Chondrocyte (in vitro differentiated cells): ENCODE data around the gene DST. TPM values are rescaled to one million over a fixed set of nuclear protein-coding genes. Genes with fewer than 3 reads are reported as not detected.
A peak's percentile ranks its signal among the peaks of the same experiment; 100 is the strongest.

Source experiments
- DNase-seq: peaks from one replicate; pipeline ENCODE4 v3.0.0; 2021; ENCODE audit warnings: mixed read lengths, low spot score
- H3K27ac Mint-ChIP-seq: one replicate; pipeline ENCODE4 v1.8.0; 2021; ENCODE audit warnings: mild to moderate bottlenecking, moderate library complexity, mixed read lengths; ENCODE audit not compliant: unreplicated experiment
- H3K27me3 Mint-ChIP-seq: 2 replicates; pipeline ENCODE4 v1.8.0; 2021; ENCODE audit warnings: low read depth, mixed read lengths
- H3K36me3 Mint-ChIP-seq: 2 replicates; pipeline ENCODE4 v1.8.0; 2021; ENCODE audit warnings: low read depth, mixed read lengths
- H3K4me1 Mint-ChIP-seq: 2 replicates; pipeline ENCODE4 v1.8.0; 2021; ENCODE audit warnings: low read depth, mild to moderate bottlenecking, mixed read lengths
- H3K4me3 Mint-ChIP-seq: one replicate; pipeline ENCODE4 v1.8.0; 2021; ENCODE audit warnings: mild to moderate bottlenecking, moderate library complexity, mixed read lengths; ENCODE audit not compliant: unreplicated experiment
- H3K9me3 Mint-ChIP-seq: 2 replicates; pipeline ENCODE4 v1.8.0; 2021; ENCODE audit warnings: low read depth, mixed read lengths
- CTCF ChIP-seq: fragments of 200-600 bp; sonication (generic); IDR thresholded peaks from 2 replicates; pipeline ENCODE4 v1.5.0; 2021; ENCODE audit warnings: antibody characterized with exemption, mild to moderate bottlenecking, moderate library complexity
- total RNA-seq: library from RNA; stranded (reverse); gene quantifications from 3 replicates; pipeline ENCODE4 v1.2.1, GENCODE V29; 2021

DST gene
- total RNA-seq, 1 donor from 2014 or later, result 168 TPM

DNA sequence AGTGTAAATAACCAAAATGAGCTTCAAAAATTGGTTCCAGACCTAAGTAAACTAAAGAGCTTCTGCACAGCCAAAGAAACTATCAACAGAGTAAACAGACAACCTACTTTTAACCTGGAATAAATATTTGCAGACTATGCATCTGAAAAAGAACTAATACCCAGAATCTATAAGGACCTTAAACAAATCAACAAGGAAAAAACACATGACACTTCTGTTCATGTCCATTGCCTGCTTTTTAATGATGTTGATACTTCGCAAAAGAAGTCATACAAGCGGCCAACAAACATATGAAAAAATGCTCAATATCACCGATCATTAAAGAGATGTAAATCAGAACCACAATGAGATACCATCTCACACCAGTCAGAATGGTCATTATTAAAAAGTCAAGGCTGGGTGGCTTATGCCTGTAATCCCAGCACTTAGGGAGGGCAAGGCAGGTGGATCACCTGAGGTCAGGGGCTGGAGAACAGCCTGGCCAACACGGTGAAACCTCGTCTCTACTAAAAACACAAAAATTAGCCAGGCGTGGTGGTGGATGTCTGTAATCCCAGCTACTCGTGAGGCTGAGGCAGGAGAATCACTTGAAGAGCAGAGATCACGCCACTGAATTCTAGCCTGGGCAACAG is 42.5 kb upstream of the DST start:
- TF ChIP-seq CTCF, result no peak
- Mint-ChIP-seq H3K27ac (peak overlapping the region; percentile 87), H3K36me3 (no peaks in the 10 kb centered on the region), H3K4me1 (peaks cover 60% of the 10 kb centered on the region), H3K27me3 (no peaks in the 10 kb centered on the region), H3K4me3 (no peak overlapping the region), H3K9me3 (no peaks in the 10 kb centered on the region)
- DNase-seq, result no peak

GRCh38 chr6:56684342-56685101 is 41.8 kb upstream of the DST start:
- Mint-ChIP-seq H3K36me3 (no peaks in the 10 kb centered on the region), H3K27me3 (no peaks in the 10 kb centered on the region), H3K4me3 (no peak overlapping the region), H3K27ac (peak overlapping the region; percentile 87), H3K9me3 (no peaks in the 10 kb centered on the region), H3K4me1 (peaks cover 53% of the 10 kb centered on the region)
- no peak for DNase-seq
- no peak for TF ChIP-seq CTCF

DNA sequence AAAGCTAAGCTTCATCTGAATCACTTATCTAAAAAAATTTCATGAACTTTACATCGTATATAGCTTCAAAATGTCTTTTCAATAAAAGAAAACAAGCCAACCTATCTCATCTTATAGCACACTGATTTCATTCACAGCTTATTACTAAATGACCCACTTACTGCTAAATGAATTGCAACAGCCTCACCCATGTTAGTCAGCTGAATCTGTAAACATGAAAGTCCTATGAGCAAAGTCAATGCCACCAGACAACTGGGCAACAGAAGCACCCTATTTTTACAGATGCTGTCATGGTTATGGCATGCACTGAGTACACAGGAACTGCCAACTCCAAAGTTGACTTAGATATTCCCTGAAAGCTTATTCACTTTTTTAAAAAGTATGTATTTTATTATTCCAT is 41.2 kb upstream of the DST start:
- no peak for TF ChIP-seq CTCF
- peak overlapping the region; percentile 95 for H3K27ac Mint-ChIP-seq
- no peak overlapping the region for H3K4me3 Mint-ChIP-seq
- H3K4me1 Mint-ChIP-seq, result peaks cover 52% of the 10 kb centered on the region
- H3K27me3 Mint-ChIP-seq, result no peaks in the 10 kb centered on the region
- no peaks in the 10 kb centered on the region for H3K36me3 Mint-ChIP-seq
- no peak for DNase-seq
- no peaks in the 10 kb centered on the region for H3K9me3 Mint-ChIP-seq

DNA sequence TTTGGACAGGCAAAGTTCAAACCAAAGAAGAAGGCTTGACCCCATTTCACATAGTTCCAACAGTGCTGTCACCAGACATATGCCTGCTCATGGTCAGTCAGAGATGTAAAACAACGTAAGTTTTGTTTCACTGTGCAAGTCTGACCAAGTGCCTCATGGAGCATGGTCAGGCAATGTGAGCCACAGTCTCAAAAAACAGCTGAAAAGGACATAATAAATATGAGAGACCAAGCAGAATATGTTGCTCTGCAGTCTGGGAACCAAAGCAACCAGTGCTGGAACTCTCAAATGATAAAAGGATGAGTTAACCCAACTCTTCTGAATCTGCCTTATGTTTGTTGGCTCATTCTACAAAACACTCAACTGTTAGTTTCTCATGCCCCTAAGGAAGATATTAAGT is 39.9 kb upstream of the DST start:
- no peaks in the 10 kb centered on the region for H3K9me3 Mint-ChIP-seq
- no peaks in the 10 kb centered on the region for H3K27me3 Mint-ChIP-seq
- H3K27ac Mint-ChIP-seq, result peak overlapping the region; percentile 95
- no peaks in the 10 kb centered on the region for H3K36me3 Mint-ChIP-seq
- peaks cover 45% of the 10 kb centered on the region for H3K4me1 Mint-ChIP-seq
- no peak for DNase-seq
- no peak overlapping the region for H3K4me3 Mint-ChIP-seq
- TF ChIP-seq CTCF, result no peak

DNA sequence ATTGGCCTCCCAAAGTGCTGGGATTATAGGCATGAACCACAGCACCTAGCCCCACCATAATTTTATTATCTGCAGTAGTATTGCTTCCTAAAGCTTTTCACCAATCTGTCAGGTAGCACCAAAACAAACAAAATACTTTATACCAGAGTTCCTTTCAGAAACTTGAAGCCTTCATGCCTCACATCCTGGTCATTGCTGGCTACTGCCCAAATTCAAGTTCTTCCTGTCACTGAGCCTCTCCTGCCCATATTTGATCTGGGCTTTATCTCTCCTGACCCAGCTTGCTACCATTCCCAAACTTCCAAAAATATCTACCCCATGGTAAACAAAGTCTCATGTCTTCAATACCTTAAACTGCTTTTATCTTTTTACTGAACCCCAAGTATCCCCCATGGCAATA is 34.9 kb upstream of the DST start:
- Mint-ChIP-seq H3K27me3 (no peaks in the 10 kb centered on the region), H3K9me3 (peaks cover 7% of the 10 kb centered on the region), H3K4me3 (no peak overlapping the region), H3K27ac (no peak overlapping the region), H3K36me3 (peaks cover 2% of the 10 kb centered on the region), H3K4me1 (peaks cover 4% of the 10 kb centered on the region)
- DNase-seq, result no peak
- no peak for TF ChIP-seq CTCF
